ENCODE data around the gene MBOAT1.
A peak's percentile ranks its signal among the peaks of the same experiment; 100 is the strongest.

The MBOAT1 gene

GRCh38 chr6:20095436-20095835, 116.8 kb downstream of the MBOAT1 start:
- no peak overlapping the region for H3K4me3 ChIP-seq (ENCODE audit: low read depth, low read length)
- H3K27ac ChIP-seq, result no peak overlapping the region

GRCh38 chr6:20092071-20092566, 120.2 kb downstream of the MBOAT1 start:
- Histone ChIP-seq H3K36me3 (no peaks in the 10 kb centered on the region), H3K9me3 (ENCODE audit: severe bottlenecking) (no peaks in the 10 kb centered on the region), H3K4me3 (ENCODE audit: low read depth, low read length) (no peak overlapping the region), H3K27ac (no peak overlapping the region), H3K27me3 (ENCODE audit: insufficient read depth, low read depth, severe bottlenecking) (no peaks in the 10 kb centered on the region)
- peak; percentile 30 for DNase-seq
- TF ChIP-seq CTCF (IDR thresholded peaks at IDR 0.05; ENCODE audit: low read depth, low read length), result peak; percentile 48

More at GRCh38 chr6:20095436-20095835, 116.8 kb downstream of the MBOAT1 start:
- no peak for TF ChIP-seq CTCF (IDR thresholded peaks at IDR 0.05; ENCODE audit: low read depth, low read length)
- H3K36me3 ChIP-seq, result no peaks in the 10 kb centered on the region
- no peaks in the 10 kb centered on the region for H3K9me3 ChIP-seq (ENCODE audit: severe bottlenecking)
- DNase-seq, result no peak
- no peaks in the 10 kb centered on the region for H3K27me3 ChIP-seq (ENCODE audit: insufficient read depth, low read depth, severe bottlenecking)

- H3K4me3 ChIP-seq (ENCODE audit: low read depth, low read length), result no peak overlapping the region
- H3K27ac ChIP-seq, result no peak overlapping the region
- peaks cover 4% of the 10 kb centered on the region for H3K9me3 ChIP-seq (ENCODE audit: severe bottlenecking)
- TF ChIP-seq CTCF (IDR thresholded peaks at IDR 0.05; ENCODE audit: low read depth, low read length), result no peak
- DNase-seq, result no peak
- H3K27me3 ChIP-seq (ENCODE audit: insufficient read depth, low read depth, severe bottlenecking), result no peaks in the 10 kb centered on the region
- no peaks in the 10 kb centered on the region for H3K36me3 ChIP-seq
These were observed 125.3 kb downstream of the MBOAT1 start for GRCh38 chr6:20086992-20087391.

GRCh38 chr6:20085817-20086216, 126.5 kb downstream of the MBOAT1 start:
- DNase-seq, result no peak
- Histone ChIP-seq H3K27ac (no peak overlapping the region), H3K36me3 (no peaks in the 10 kb centered on the region), H3K27me3 (ENCODE audit: insufficient read depth, low read depth, severe bottlenecking) (no peaks in the 10 kb centered on the region), H3K4me3 (ENCODE audit: low read depth, low read length) (no peak overlapping the region), H3K9me3 (ENCODE audit: severe bottlenecking) (peaks cover 4% of the 10 kb centered on the region)
- no peak for TF ChIP-seq CTCF (IDR thresholded peaks at IDR 0.05; ENCODE audit: low read depth, low read length)

GRCh38 chr6:20084411-20084810, 127.9 kb downstream of the MBOAT1 start:
- H3K27me3 ChIP-seq (ENCODE audit: insufficient read depth, low read depth, severe bottlenecking), result no peaks in the 10 kb centered on the region
- no peak overlapping the region for H3K4me3 ChIP-seq (ENCODE audit: low read depth, low read length)
- no peak for DNase-seq
- no peak overlapping the region for H3K27ac ChIP-seq
- TF ChIP-seq CTCF (IDR thresholded peaks at IDR 0.05; ENCODE audit: low read depth, low read length), result no peak
- peaks cover 8% of the 10 kb centered on the region for H3K9me3 ChIP-seq (ENCODE audit: severe bottlenecking)
- H3K36me3 ChIP-seq, result no peaks in the 10 kb centered on the region

GRCh38 chr6:20071998-20072397, 140.3 kb downstream of the MBOAT1 start:
- no peaks in the 10 kb centered on the region for H3K36me3 ChIP-seq
- peaks cover 18% of the 10 kb centered on the region for H3K9me3 ChIP-seq (ENCODE audit: severe bottlenecking)
- TF ChIP-seq CTCF (IDR thresholded peaks at IDR 0.05; ENCODE audit: low read depth, low read length), result no peak
- no peak for DNase-seq
- no peaks in the 10 kb centered on the region for H3K27me3 ChIP-seq (ENCODE audit: insufficient read depth, low read depth, severe bottlenecking)
- H3K27ac ChIP-seq, result no peak overlapping the region
- H3K4me3 ChIP-seq (ENCODE audit: low read depth, low read length), result no peak overlapping the region
